K562 (cell line): Measurements from ENCODE around the gene GSG1.

Experiments used
- POLR2AphosphoS5 ChIP-seq: IDR thresholded peaks from 2 replicates; pipeline ENCODE4 v1.6.1; 2011; ENCODE audit warnings: mild to moderate bottlenecking, low read depth, low read length, moderate library complexity; ENCODE audit not compliant: control insufficient read depth, insufficient read depth
- SP2 ChIP-seq: IDR thresholded peaks from 2 replicates; pipeline ENCODE4 v1.6.1; 2011; ENCODE audit warnings: mild to moderate bottlenecking, low read depth, low read length, moderate library complexity; ENCODE audit not compliant: poor library complexity, severe bottlenecking; ENCODE audit errors: extremely low read depth
- YY1 ChIP-seq, 3 experiments: IDR thresholded peaks; 2 replicates each; pipeline ENCODE4 v1.6.1; 2011; ENCODE audit warnings: low read length in 2 of 3, mild to moderate bottlenecking in 2 of 3, moderate library complexity in 2 of 3, borderline replicate concordance in 1 of 3, control low read depth in 1 of 3, low read depth in 1 of 3; ENCODE audit not compliant: insufficient read depth in 3 of 3, insufficient replicate concordance in 2 of 3, control insufficient read depth in 1 of 3, insufficient read length in 1 of 3; ENCODE audit errors: extremely low read depth in 1 of 3
- ZNF282 ChIP-seq: sonication (generic); formaldehyde crosslinking; IDR thresholded peaks from 2 replicates; pipeline ENCODE4 v1.8.1; 2023; ENCODE audit warnings: missing genetic modification reagents
- TF ChIP-seq, protein P1 (sequence below), 3 experiments: IDR thresholded peaks in 2 of 3; conservative IDR thresholded peaks in 1 of 3; 2 replicates each; pipeline ENCODE4 v1.5.1; 2011 to 2012; ENCODE audit warnings: low read length in 3 of 3, mild to moderate bottlenecking in 3 of 3, control low read depth in 2 of 3, improper control_type of control experiment in 1 of 3, inconsistent platforms in 1 of 3, low read depth in 1 of 3, mixed read lengths in 1 of 3, moderate library complexity in 1 of 3; ENCODE audit not compliant: insufficient read depth in 2 of 3
- TF ChIP-seq, protein P2 (sequence below), 2 experiments: fragments of 450-650 bp; formaldehyde crosslinking in 1 of 2; IDR thresholded peaks; 2 replicates each; pipeline versions ENCODE4 v1.4.0 to v1.6.1; 2014 to 2020; ENCODE audit warnings: mild to moderate bottlenecking in 2 of 2, borderline replicate concordance in 1 of 2, low read depth in 1 of 2

DNA sequence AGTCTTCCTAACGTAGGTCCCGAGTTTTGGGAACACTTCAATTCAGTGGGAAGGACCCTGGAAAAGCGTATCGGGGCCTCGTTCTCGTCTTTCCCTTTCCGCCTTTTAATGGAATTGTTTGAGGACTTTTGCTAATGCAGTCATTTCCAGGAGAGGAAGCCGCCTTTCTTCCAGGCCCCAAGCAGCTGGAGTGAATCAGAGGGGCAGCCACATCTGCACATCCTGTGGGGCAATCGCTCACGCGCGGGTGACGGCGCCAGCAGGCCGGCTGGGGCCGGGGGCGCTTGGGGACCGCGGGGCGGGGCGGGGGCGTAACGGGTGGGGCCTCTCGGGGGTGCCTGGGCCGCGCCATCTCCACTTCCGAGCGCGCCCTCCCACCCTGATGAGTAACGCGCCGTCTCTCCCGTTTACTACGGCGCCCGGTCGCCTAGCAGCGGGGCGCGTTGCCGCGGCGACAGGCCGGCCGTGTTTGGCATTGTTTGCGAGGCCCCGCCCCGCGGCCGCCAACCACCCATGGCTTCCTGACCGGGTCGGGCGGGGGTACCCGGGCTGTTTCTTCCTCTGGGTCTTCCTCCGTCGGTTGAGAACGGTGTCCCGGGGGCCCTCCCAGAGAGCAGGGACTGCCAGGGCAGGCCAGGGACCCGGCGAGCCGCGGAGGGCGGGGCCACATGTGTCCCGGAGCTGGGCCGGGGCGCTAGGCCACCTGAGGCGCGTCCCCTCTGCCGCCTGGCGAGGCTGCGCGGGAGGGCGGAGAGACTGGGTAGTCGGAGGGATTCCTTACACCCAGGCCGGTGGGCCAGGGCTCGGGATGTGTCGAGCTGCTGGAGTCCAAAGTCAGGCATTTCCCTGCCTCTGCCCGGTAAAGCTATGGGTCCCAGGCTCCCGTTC is 2.3 kb downstream of the GSG1 start:
- TF ChIP-seq, protein P1, sequence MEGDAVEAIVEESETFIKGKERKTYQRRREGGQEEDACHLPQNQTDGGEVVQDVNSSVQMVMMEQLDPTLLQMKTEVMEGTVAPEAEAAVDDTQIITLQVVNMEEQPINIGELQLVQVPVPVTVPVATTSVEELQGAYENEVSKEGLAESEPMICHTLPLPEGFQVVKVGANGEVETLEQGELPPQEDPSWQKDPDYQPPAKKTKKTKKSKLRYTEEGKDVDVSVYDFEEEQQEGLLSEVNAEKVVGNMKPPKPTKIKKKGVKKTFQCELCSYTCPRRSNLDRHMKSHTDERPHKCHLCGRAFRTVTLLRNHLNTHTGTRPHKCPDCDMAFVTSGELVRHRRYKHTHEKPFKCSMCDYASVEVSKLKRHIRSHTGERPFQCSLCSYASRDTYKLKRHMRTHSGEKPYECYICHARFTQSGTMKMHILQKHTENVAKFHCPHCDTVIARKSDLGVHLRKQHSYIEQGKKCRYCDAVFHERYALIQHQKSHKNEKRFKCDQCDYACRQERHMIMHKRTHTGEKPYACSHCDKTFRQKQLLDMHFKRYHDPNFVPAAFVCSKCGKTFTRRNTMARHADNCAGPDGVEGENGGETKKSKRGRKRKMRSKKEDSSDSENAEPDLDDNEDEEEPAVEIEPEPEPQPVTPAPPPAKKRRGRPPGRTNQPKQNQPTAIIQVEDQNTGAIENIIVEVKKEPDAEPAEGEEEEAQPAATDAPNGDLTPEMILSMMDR (IDR thresholded peaks at IDR 0.05 in 2 of 3, conservative IDR thresholded peaks at IDR 0.05 in 1 of 3; ENCODE audit: insufficient read depth in 2 of 3, low read depth in 1 of 3, low read length in 3 of 3): no peak
- no peak for TF ChIP-seq SP2
- peak in 1 of 3 experiments; percentile 30 for TF ChIP-seq YY1 (IDR thresholded peaks at IDR 0.05; ENCODE audit: borderline replicate concordance in 1 of 3, control insufficient read depth in 1 of 3, extremely low read depth in 1 of 3, insufficient read depth in 3 of 3, insufficient read length in 1 of 3, insufficient replicate concordance in 2 of 3, low read depth in 1 of 3, low read length in 2 of 3)
- no peak for TF ChIP-seq ZNF282 (CRISPR knock-in tag)
- TF ChIP-seq, protein P2, sequence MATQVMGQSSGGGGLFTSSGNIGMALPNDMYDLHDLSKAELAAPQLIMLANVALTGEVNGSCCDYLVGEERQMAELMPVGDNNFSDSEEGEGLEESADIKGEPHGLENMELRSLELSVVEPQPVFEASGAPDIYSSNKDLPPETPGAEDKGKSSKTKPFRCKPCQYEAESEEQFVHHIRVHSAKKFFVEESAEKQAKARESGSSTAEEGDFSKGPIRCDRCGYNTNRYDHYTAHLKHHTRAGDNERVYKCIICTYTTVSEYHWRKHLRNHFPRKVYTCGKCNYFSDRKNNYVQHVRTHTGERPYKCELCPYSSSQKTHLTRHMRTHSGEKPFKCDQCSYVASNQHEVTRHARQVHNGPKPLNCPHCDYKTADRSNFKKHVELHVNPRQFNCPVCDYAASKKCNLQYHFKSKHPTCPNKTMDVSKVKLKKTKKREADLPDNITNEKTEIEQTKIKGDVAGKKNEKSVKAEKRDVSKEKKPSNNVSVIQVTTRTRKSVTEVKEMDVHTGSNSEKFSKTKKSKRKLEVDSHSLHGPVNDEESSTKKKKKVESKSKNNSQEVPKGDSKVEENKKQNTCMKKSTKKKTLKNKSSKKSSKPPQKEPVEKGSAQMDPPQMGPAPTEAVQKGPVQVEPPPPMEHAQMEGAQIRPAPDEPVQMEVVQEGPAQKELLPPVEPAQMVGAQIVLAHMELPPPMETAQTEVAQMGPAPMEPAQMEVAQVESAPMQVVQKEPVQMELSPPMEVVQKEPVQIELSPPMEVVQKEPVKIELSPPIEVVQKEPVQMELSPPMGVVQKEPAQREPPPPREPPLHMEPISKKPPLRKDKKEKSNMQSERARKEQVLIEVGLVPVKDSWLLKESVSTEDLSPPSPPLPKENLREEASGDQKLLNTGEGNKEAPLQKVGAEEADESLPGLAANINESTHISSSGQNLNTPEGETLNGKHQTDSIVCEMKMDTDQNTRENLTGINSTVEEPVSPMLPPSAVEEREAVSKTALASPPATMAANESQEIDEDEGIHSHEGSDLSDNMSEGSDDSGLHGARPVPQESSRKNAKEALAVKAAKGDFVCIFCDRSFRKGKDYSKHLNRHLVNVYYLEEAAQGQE (IDR thresholded peaks at IDR 0.05; ENCODE audit: borderline replicate concordance): no peak
- TF ChIP-seq, protein P2 (CRISPR knock-in tag; IDR thresholded peaks at IDR 0.05; ENCODE audit: low read depth): no peak
- no peak for TF ChIP-seq POLR2AphosphoS5
